A673 (cell line): ENCODE measurements around the gene KLHL26. TPM values are rescaled to one million over a fixed set of nuclear protein-coding genes. Genes with fewer than 3 reads are reported as not detected.
"Not testable (repeated sequence)": the region's sequence is repeated elsewhere in the genome, so short reads cannot be mapped to it uniquely, and the experiment has no call there.

Source experiments
- BruUV-seq: library from RNA; stranded (reverse); fragments of 400-500 nt; replicated peaks from 2 replicates; lab custom pipeline; 2021; lab: Mats Ljungman, UMichigan
- CTCF ChIA-PET: fragments of 300-600 bp; sonication (Branson Sonifier 250); formaldehyde crosslinking; loops from one replicate; lab custom pipeline; 2022; ENCODE audit warnings: antibody characterized with exemption; lab: Charles Lee
- POLR2A ChIA-PET: fragments of 300-600 bp; sonication (Branson Sonifier 250); formaldehyde crosslinking; loops from one replicate; lab custom pipeline; 2022; ENCODE audit warnings: antibody characterized with exemption; ENCODE audit not compliant: low non-redundant PET; lab: Charles Lee
- DNase-seq: peaks from one replicate; pipeline ENCODE4 v3.0.0-alpha.2; 2015; ENCODE audit warnings: low spot score
- H3K27ac ChIP-seq: fragments of 200-600 bp; sonication (generic); 2 replicates; pipeline ENCODE4 v1.5.1; 2016; ENCODE audit warnings: mixed run types, low read depth, mild to moderate bottlenecking, mixed read lengths, antibody characterized with exemption, low read length; ENCODE audit not compliant: poor library complexity, severe bottlenecking
- H3K27me3 ChIP-seq: fragments of 200-600 bp; sonication (generic); replicated peaks from 2 replicates; pipeline ENCODE4 v1.6.1; 2017; ENCODE audit warnings: mixed run types, low read depth, mild to moderate bottlenecking, mixed read lengths, antibody characterized with exemption, low read length; ENCODE audit not compliant: insufficient read depth, poor library complexity
- H3K36me3 ChIP-seq: fragments of 200-600 bp; sonication (generic); 2 replicates; pipeline ENCODE4 v1.6.1; 2016; ENCODE audit warnings: mixed run types, mild to moderate bottlenecking, mixed read lengths, antibody characterized with exemption, low read length; ENCODE audit not compliant: insufficient read depth, poor library complexity, severe bottlenecking
- H3K4me1 ChIP-seq: fragments of 200-600 bp; sonication (generic); 2 replicates; pipeline ENCODE4 v1.6.1; 2017; ENCODE audit warnings: mixed run types, mild to moderate bottlenecking, mixed read lengths, antibody characterized with exemption, low read length; ENCODE audit not compliant: insufficient read depth, poor library complexity, severe bottlenecking
- H3K4me3 ChIP-seq: fragments of 200-600 bp; sonication (generic); 2 replicates; pipeline ENCODE4 v1.5.1; 2016; ENCODE audit warnings: low read depth, mixed run types, mild to moderate bottlenecking, mixed read lengths, low read length; ENCODE audit not compliant: poor library complexity, severe bottlenecking
- H3K9me3 ChIP-seq: fragments of 200-600 bp; sonication (generic); 2 replicates; pipeline ENCODE4 v1.6.1; 2016; ENCODE audit warnings: mixed run types, low read depth, mild to moderate bottlenecking, mixed read lengths, antibody characterized with exemption, low read length; ENCODE audit not compliant: poor library complexity, severe bottlenecking
- CTCF ChIP-seq: fragments of 300-800, 200-600 bp; sonication (generic); conservative IDR thresholded peaks from 2 replicates; pipeline ENCODE4 v1.5.1; 2017; ENCODE audit warnings: low read depth, mild to moderate bottlenecking, antibody characterized with exemption, low read length, moderate library complexity, mixed read lengths
- EZH2 ChIP-seq: fragments of 200-600 bp; sonication (generic); IDR thresholded peaks from 2 replicates; pipeline ENCODE4 v1.6.1; 2017; ENCODE audit warnings: borderline replicate concordance, low read depth, mild to moderate bottlenecking, mixed read lengths, antibody characterized with exemption, low read length; ENCODE audit not compliant: poor library complexity, severe bottlenecking
- intact Hi-C: fragments of 100-400 bp; cut with micrococcal nuclease; formaldehyde crosslinking; loops from one replicate; pipeline ENCODE4 v1.10.0; 2022; ENCODE audit not compliant: unreplicated experiment
- total RNA-seq: library from RNA; stranded (reverse); gene quantifications from 2 replicates; pipeline ENCODE4 v1.2.3, GENCODE V29; 2021

KLHL26 gene
- total RNA-seq, 1 experiment from 2014 or later = 16.3 TPM

- Histone ChIP-seq H3K9me3 (no peaks in the 10 kb centered on the region), H3K36me3 (peaks cover 10% of the 10 kb centered on the region), H3K4me1 (peaks cover 48% of the 10 kb centered on the region), H3K4me3 (peak overlapping the region; percentile 83), H3K27ac (peak overlapping the region; percentile 96), H3K27me3 (no peaks in the 10 kb centered on the region)
- TSS peak; percentile 78 for BruUV-seq
- DNase-seq = peak; percentile 94
- TF ChIP-seq CTCF = peak; percentile 72
- no peak for TF ChIP-seq EZH2
- ChIA-PET CTCF (interaction anchor here (0.7 kb wide), 2 partner anchors 149 to 304 kb away, joined by 6 to 7 read pairs; no protein-coding TSS in a partner anchor), POLR2A (interaction anchor here (0.7 kb wide), 1 partner anchor 273 kb away, joined by 5 read pairs; no protein-coding TSS in a partner anchor)
- intact Hi-C loops = loop anchor here (5.0 to 10.0 kb wide), 4 partner anchors 87 to 327 kb away; partner anchors contain the start of genes COPE and DDX49
Measured at GRCh38 chr19:18590273-18591272, 46.3 kb upstream of the KLHL26 start.

GRCh38 chr19:18591735-18592385, 45.0 kb upstream of the KLHL26 start:
- CTCF ChIA-PET = no interaction called here
- BruUV-seq = no TSS peak
- POLR2A ChIA-PET = no interaction called here
- TF ChIP-seq EZH2 = no peak
- no peak for TF ChIP-seq CTCF
- Histone ChIP-seq H3K4me1 (peaks cover 54% of the 10 kb centered on the region), H3K27ac (peak overlapping the region; percentile 53), H3K36me3 (peaks cover 21% of the 10 kb centered on the region), H3K4me3 (no peak overlapping the region), H3K27me3 (no peaks in the 10 kb centered on the region), H3K9me3 (no peaks in the 10 kb centered on the region)
- intact Hi-C loops = loop anchor here (5.0 to 10.0 kb wide), 4 partner anchors 85 to 325 kb away; partner anchors contain the start of genes COPE and DDX49
- peak; percentile 80 for DNase-seq

- H3K27me3 ChIP-seq, H3K9me3 ChIP-seq, H3K4me3 ChIP-seq, POLR2A ChIA-PET, DNase-seq, BruUV-seq: not testable (repeated sequence)
- Histone ChIP-seq H3K4me1 (peaks cover 61% of the 10 kb centered on the region), H3K27ac (peak overlapping the region; percentile 41), H3K36me3 (peaks cover 21% of the 10 kb centered on the region)
- intact Hi-C loops = loop anchor here (5.0 to 10.0 kb wide), 4 partner anchors 85 to 325 kb away; partner anchors contain the start of genes COPE and DDX49
- CTCF ChIA-PET = interaction anchor here (0.6 to 0.7 kb wide), 2 partner anchors 21 to 80 kb away, joined by 3 read pairs; partner anchors contain the start of gene UBA52
Measured at GRCh38 chr19:18592732-18593131, 44.1 kb upstream of the KLHL26 start.
